Measurements from ENCODE around the gene KIAA1191.

Gene KIAA1191

DNA sequence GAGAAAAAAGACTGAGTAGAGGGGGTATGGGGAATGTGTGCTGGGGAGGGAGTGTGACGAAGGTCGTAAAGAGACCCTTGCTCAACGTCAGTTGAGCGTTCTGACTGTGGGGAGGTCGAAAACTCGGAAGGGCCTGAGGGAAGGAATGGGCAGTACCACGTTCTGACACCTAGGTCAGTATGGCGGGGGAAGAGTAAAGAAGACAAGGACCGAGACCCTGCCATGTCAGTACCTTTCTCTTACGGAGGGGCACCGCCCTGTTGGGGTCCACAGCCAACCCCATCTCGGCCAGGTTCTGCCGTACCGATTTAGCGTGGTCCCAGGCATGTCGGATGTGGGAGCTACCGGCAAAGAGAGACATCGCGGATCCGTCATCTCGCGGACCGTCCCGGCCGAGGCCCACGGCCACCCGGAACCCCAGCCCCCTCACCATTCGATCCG is 26.5 kb upstream of the KIAA1191 start:
- Histone ChIP-seq H3K27me3 (ENCODE audit: insufficient read depth, low read length, poor library complexity, severe bottlenecking) (no peaks in the 10 kb centered on the region), H3K9me2 (replicated peaks; ENCODE audit: low read depth, low read length) (no peaks in the 10 kb centered on the region), H3K4me2 (ENCODE audit: low read depth, low read length, poor library complexity, severe bottlenecking) (peak overlapping the region; percentile 88), H3K4me3 (ENCODE audit: low read length, poor library complexity, severe bottlenecking) (peak overlapping the region; percentile 96), H3F3A (ENCODE audit: low read depth) (no peaks in the 10 kb centered on the region), H4K20me1 (ENCODE audit: insufficient read depth, low read length, poor library complexity, severe bottlenecking) (no peaks in the 10 kb centered on the region), H3K36me3 (ENCODE audit: insufficient read depth, low read length) (peaks cover 4% of the 10 kb centered on the region; the same call in 1 of the 2 replicates), H3K79me2 (ENCODE audit: insufficient read depth, low read length) (peaks cover 37% of the 10 kb centered on the region), H3K4me1 (ENCODE audit: insufficient read depth, low read length, poor library complexity, severe bottlenecking) (peaks cover 6% of the 10 kb centered on the region), H3K9ac (ENCODE audit: low read depth, low read length, poor library complexity, severe bottlenecking) (peak overlapping the region; percentile 87), H2AFZ (ENCODE audit: low read length) (peak overlapping the region; percentile 40), H3K9me3 (ENCODE audit: insufficient read depth, low read depth, low read length) (no peaks in the 10 kb centered on the region)
- TF ChIP-seq, protein P1, sequence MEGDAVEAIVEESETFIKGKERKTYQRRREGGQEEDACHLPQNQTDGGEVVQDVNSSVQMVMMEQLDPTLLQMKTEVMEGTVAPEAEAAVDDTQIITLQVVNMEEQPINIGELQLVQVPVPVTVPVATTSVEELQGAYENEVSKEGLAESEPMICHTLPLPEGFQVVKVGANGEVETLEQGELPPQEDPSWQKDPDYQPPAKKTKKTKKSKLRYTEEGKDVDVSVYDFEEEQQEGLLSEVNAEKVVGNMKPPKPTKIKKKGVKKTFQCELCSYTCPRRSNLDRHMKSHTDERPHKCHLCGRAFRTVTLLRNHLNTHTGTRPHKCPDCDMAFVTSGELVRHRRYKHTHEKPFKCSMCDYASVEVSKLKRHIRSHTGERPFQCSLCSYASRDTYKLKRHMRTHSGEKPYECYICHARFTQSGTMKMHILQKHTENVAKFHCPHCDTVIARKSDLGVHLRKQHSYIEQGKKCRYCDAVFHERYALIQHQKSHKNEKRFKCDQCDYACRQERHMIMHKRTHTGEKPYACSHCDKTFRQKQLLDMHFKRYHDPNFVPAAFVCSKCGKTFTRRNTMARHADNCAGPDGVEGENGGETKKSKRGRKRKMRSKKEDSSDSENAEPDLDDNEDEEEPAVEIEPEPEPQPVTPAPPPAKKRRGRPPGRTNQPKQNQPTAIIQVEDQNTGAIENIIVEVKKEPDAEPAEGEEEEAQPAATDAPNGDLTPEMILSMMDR (conservative IDR thresholded peaks at IDR 0.05; ENCODE audit: low read length), result no peak
- no peak for TF ChIP-seq EZH2phosphoT487 (IDR thresholded peaks at IDR 0.05; ENCODE audit: borderline replicate concordance)

DNA sequence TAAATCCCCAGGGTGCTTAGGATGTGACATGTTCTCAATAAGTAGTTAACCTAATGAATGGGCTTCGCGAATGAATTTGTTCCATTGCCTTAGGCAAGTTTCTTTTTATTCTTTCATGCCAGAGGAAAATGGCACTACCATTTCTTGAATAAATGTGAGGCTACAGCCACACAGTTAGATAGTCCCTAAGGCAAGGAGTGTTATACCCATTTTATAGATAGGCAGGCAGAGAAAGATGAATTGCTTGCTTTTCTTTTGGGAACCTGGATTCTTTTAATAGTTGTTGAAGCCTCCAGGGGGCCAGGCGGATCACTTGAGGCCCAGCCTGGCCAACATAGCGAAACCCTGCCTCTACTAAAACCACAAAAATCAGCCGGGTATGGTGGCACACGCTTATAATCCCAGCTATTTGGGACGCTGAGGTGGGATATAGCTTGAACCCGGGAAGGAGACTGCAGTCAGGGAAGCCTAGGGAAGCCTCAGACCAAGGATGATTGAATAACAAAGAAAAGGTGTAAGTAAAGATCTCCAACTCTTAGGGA is 25.9 kb upstream of the KIAA1191 start:
- peak overlapping the region; percentile 88 for H3K4me2 ChIP-seq (ENCODE audit: low read depth, low read length, poor library complexity, severe bottlenecking)
- H3K4me1 ChIP-seq (ENCODE audit: insufficient read depth, low read length, poor library complexity, severe bottlenecking), result peaks cover 6% of the 10 kb centered on the region
- no peak for TF ChIP-seq EZH2phosphoT487 (IDR thresholded peaks at IDR 0.05; ENCODE audit: borderline replicate concordance)
- TF ChIP-seq, protein P1 (conservative IDR thresholded peaks at IDR 0.05; ENCODE audit: low read length), result no peak
- H3K36me3 ChIP-seq (ENCODE audit: insufficient read depth, low read length), result peaks cover 4% of the 10 kb centered on the region; the same call in 1 of the 2 replicates
- no peaks in the 10 kb centered on the region for H3K9me2 ChIP-seq (replicated peaks; ENCODE audit: low read depth, low read length)
- no peak overlapping the region for H2AFZ ChIP-seq (ENCODE audit: low read length)
- H3F3A ChIP-seq (ENCODE audit: low read depth), result no peaks in the 10 kb centered on the region
- peak overlapping the region; percentile 96 for H3K4me3 ChIP-seq (ENCODE audit: low read length, poor library complexity, severe bottlenecking)
- H3K9ac ChIP-seq (ENCODE audit: low read depth, low read length, poor library complexity, severe bottlenecking), result peak overlapping the region; percentile 87
- no peaks in the 10 kb centered on the region for H3K27me3 ChIP-seq (ENCODE audit: insufficient read depth, low read length, poor library complexity, severe bottlenecking)
- no peaks in the 10 kb centered on the region for H3K9me3 ChIP-seq (ENCODE audit: insufficient read depth, low read depth, low read length)
- no peaks in the 10 kb centered on the region for H4K20me1 ChIP-seq (ENCODE audit: insufficient read depth, low read length, poor library complexity, severe bottlenecking)
- H3K79me2 ChIP-seq (ENCODE audit: insufficient read depth, low read length), result peaks cover 37% of the 10 kb centered on the region

DNA sequence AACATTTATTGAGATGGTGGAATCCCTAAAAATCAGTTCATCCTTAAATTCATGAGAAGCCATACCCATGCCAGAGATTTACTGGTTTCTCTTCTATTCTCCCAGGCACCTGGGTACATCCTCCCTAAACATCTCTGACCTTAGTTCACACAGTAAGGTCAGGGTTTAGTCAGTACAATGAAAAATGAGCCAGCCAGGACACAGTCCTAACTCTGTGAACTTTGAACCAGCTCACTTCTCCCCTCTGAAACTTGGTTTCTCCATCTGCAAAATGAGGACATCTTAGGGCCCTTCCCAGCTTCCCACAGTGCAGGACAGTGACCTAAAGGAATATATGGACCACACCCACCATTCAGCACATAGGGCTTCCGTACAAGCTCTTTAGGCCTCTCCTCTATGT is 24.9 kb upstream of the KIAA1191 start:
- Histone ChIP-seq H3K4me3 (ENCODE audit: low read length, poor library complexity, severe bottlenecking) (peak overlapping the region; percentile 96), H3K9me2 (replicated peaks; ENCODE audit: low read depth, low read length) (no peaks in the 10 kb centered on the region), H3K4me2 (ENCODE audit: low read depth, low read length, poor library complexity, severe bottlenecking) (peak overlapping the region; percentile 88), H3K36me3 (ENCODE audit: insufficient read depth, low read length) (peaks cover 4% of the 10 kb centered on the region; the same call in 1 of the 2 replicates), H2AFZ (ENCODE audit: low read length) (no peak overlapping the region), H3K9me3 (ENCODE audit: insufficient read depth, low read depth, low read length) (no peaks in the 10 kb centered on the region), H3K4me1 (ENCODE audit: insufficient read depth, low read length, poor library complexity, severe bottlenecking) (peaks cover 6% of the 10 kb centered on the region), H4K20me1 (ENCODE audit: insufficient read depth, low read length, poor library complexity, severe bottlenecking) (no peaks in the 10 kb centered on the region), H3K27me3 (ENCODE audit: insufficient read depth, low read length, poor library complexity, severe bottlenecking) (no peaks in the 10 kb centered on the region), H3K9ac (ENCODE audit: low read depth, low read length, poor library complexity, severe bottlenecking) (peak overlapping the region; percentile 87), H3F3A (ENCODE audit: low read depth) (no peaks in the 10 kb centered on the region), H3K79me2 (ENCODE audit: insufficient read depth, low read length) (peaks cover 37% of the 10 kb centered on the region)
- no peak for TF ChIP-seq EZH2phosphoT487 (IDR thresholded peaks at IDR 0.05; ENCODE audit: borderline replicate concordance)
- TF ChIP-seq, protein P1 (conservative IDR thresholded peaks at IDR 0.05; ENCODE audit: low read length), result no peak

Measured in Loucy (cell line).